ENCODE results near the gene NEDD8.

NEDD8 gene

DNA sequence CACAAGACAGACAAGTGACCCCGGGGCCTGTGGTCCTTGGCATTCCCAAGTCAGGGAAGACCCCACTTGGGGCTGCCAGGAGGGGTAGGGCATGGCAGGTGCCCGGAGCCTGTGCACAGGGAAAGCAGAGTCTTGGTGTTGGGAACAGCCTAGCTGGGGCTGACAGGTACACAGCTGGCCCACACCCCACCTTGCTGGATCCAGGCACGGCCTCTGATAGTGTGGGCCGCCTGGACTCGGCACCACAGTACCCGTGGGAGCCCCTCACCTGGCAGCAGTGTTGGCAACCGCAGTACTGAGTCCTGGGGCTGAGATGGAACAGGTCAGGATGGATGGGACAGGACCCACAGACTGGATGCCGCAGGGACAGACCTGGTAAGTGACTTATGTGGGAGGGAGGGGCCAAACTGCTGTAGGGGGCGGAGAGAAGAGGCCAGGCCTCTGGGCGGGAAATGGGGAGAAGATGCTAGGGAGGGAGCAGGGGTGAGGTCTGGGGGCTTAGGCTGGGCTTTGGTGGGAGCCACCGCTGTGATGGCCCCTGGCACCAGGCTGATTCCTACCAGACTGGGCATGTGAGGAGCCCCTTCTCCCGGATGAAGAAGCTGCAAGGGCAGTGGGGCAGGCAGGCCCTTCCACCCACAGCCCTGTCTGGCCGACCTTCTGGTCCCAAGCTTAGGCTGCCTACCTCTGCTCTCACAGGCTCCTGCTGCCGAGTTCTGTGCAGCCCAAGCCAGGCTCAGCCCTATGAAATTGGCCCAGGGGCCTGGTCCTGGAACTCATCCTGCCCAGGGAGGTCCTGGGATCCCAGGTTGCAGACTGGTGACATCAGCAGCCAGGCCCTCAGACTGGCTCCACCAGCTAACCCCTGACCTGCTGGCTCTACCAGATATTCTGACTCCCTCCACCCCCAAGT lies 30.9 kb upstream of the NEDD8 start, which contains the start of gene TGM1:
TSS of gene TGM1 (minus strand) at position 357 of the 913 bp plus-strand sequence. CDS start 825 bp downstream, outside the sequence.
- no peak for DNase-seq

DNA sequence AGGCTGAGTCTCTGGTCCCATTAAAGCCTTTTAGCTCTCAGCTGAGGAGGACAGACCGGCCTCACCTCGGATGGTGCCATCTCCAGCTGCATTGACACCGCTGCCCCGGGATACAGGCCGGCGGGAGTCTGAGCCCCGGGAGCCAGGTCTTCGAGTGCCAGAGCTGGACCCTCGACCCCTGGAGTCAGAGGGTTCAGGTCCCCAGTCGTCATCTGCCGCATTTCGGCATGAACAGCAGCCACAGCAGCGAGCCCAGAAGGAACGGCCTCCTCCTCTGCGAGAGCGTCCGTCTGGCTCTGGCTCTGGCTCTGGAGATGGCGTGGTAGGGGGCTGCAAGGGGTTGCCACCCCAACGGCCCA lies 29.8 kb upstream of the NEDD8 start:
- no peak for DNase-seq

DNA sequence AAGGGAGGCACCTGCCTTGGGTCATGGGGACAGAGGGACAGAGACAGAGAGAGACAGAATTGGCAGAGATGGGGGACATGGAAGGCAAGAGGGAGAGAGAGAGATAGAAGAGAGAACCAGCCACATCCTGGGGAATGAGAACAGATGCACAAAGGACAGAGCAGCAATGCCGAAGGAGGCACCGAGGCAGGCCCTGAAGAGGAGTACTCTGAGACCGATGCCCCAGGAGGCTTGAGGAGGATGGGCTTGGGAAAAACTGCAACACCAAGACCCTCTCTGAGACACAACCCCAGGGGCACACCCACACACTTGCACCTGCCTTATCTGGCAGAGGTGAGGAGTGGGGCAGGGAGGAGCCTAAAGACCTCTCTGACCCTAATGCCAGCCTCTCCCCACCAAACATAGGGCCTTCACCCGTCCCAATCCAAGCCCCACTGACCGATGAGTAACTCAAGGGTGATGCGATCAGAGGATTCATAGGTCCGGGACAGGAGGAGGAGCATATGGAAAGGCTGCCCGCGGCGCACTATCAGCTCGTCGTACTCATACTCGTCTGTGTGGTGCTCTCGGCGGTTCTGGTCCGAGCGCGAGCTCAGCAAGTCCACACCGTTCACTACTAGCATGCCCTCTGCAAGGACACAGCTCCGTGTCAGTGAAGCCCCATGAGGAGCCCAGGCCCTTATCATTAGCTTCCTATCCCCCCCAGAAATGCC lies 29.2 kb upstream of the NEDD8 start:
- no peak for DNase-seq

DNA sequence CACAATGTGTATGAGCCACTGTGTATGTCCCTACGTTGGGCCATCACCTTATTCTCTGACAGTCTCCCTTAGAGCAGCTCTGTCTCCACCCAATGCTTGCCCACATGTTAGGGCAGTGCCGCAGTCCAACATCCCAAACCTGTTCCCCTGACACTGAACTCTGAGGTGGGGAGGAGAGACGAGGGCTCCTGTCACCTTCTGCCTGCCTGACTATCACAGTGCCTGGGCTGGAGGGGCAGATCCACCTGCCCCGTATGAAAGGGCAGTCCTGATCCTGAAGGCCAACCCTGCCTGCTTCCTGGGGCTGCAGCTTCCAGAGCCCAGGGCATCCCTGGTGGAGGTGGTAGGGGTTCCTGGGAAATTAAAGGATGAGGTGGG lies 28.6 kb upstream of the NEDD8 start:
- DNase-seq: no peak

DNA sequence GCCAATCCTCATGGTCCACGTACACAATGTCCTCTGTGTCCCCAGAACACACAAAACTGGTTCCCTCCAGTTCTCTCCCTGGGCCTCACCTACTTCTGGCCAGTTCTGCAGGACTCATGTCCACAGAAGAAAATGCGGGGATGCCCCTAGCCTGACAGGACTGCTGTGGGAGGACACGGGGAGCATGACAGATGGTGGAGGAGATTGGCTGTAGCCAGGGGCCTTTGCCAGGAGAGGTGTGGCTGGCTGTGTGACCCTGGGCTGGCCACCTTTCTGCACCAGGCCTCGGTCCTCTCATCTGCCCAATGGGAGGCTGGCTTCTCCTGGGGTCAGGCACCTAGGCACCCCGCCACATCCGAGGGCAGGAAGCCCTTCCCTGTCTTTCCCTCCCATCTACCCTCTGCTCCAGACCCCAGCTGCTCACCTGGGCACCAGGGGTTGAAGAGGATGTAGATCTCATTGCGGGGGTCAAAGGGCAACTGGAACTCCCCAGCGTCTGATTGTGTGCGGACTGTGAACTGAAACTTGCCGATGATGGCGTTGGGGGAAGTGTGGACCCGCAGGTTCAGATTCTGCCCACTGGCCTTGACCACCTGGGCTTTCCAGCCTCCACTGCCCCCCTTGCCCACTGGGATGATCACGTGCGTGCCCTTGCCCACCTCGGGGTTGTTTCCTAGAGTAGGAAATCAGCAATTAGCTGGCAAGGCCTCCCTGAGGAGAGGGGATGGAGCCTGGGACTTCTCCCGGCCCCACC lies 28.0 kb upstream of the NEDD8 start:
- no peak for DNase-seq

DNA sequence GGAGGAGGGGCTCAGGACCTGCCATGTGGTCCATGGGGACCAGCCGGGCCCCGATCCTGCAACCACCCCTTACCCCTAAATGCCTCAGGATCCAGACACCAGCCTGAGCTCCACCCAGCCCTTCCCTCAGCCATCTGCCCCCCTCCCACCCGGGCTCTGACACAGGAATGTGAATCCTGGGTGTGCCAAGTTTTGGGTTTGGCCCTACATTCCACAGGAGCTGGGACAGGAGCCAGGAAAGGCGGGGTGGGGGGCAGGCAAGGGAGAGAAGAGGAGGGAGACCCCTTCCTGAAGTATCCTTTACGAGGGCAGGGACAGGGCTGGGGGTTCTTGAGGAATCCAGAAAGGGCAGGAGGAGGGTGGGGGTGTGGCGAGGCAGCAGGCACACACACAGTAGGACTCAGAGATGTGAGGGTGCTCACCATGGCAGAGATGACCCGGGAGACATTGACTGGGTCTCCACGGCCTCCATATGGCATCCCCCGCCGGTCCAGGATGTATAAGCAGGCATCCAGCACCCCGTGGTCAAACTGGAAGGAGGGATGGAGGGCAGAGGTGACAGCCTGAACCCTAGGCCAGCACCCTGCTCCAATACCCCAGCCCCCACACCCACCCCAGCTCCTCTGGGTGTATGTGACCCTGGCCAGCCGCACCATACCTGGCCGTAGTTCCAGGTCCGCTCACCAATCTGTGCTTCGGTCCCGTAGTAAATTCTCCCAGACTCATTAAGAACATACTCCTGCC lies 27.3 kb upstream of the NEDD8 start:
- no peak for DNase-seq

DNA sequence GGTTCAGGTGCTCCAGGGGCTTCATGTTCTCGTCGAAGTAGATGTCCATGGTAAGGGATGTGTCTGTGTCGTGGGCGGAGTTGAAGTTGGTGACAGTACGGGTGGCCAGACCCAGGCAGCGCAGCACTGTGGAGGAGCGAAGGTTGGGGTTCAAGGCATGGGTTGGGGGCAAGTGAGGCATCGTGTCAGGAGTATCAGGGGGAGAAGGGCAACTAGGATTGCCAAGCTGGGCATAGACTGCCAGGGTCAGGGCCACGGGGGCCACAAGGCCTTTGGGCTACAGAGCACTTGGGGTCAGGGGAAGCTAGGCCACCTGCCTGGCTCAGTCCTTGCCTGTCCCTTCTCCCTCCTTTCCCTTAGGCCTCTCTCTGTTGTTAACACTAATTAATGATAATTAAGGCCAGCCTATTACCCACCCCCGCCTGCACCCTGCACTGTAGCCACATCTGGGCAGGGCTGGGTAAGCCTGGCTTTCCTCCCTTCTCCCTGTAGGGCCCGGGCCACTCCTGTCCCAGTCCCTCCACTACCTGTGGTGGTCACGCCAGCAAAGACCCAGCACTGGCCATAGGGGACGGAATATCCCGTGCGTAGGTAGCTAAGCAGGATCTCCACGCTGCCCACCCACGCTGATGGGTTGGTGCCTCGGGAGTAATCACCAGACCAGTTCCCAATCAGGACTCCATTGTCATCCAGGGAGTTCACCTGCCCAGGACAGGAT lies 26.5 kb upstream of the NEDD8 start:
- no peak for DNase-seq

DNA sequence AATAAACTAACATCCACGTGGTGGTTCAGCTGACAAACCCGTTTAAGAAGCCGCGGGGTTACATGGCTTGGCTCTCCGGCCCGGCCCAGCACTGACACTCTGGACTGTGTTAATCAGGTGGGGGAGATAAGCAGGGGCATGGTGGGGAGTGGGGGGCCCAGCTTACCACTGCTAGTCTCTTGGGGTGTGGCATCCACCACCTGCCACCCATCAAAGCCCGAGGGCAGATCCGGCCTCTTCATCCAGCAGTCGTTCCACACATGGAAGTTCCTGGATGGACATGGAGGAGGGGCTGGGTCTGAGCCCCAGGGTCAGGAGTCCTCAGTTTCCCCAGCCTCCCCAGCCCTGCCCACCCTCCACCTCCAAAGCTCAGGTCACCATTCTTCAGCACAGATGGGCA lies 26.0 kb upstream of the NEDD8 start:
- DNase-seq: no peak

DNA sequence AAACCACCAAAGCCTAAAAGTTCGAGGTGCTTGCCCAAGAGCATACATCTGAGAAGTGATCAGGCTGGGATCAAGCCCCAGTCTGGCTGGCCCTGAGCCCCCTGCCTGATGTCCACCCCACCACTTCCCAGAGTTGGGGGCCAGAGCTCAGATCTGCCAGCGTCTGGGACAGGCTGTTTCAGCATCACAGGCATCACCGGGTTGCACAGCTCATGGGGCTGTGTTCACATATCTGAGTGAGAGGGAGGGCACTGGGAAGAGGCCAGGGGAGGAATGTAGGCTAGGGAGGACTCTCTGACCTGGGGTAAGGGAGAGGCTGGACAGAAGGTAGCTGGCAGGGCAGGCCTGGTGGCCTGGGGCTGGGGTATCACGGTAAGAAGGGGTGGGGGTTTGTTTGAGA lies 24.8 kb upstream of the NEDD8 start:
- DNase-seq: no peak

DNA sequence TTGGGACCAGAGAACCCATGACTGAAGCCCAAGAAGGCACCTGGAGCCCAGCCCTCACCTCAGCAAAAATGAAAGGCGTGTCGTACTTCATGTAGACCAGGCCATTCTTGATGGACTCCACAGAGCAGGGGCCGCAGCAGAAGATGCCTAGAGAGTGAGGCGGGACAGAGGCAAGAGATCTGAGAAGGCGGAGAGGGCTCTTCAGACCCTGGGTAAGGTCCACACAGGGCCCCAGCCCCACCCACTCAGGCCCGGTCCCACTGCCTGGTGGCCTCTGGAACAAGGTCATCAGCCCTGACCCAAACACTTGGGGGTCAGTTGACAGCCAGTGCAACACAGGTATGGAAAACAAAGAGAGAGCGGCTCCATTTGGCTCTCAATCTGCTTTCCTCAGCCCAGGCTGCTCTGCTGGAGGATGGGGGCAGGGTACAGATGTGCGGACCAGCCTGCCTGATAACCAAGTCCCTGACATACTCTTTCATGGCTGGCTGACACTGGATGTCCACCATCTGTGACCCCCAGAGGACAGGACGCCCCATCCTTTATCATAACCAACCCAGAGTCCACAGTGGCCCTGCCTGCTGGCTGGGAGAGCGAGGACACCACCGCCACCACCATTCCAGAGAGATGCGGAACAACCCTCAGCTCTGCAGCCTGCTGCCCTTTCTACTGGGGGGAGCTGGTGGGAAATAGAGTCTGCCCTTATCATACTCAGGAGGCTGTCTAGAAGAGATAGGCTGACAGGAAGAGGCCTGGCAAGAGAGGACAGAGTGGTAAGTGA lies 24.0 kb upstream of the NEDD8 start:
- DNase-seq: no peak

DNA sequence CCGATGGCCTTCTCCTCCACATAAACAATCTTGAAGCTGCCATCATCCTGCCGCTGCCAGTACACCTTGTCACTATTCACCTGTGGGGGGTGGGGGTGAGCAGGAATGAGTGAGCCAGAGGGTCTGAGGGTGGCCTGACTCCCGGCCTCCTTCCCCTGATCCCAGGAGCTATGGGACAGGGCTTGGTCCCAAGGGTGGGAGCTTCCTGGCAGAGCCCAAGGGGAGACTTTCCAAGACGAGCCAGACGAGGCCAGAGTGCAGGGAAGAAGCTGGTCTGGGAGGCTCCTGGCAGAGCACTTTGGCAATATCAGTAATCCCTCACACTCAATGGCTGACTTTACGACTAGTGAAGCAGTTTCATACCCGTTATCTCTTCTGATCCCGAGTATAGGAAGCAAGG lies 23.3 kb upstream of the NEDD8 start:
- DNase-seq: no peak

DNA sequence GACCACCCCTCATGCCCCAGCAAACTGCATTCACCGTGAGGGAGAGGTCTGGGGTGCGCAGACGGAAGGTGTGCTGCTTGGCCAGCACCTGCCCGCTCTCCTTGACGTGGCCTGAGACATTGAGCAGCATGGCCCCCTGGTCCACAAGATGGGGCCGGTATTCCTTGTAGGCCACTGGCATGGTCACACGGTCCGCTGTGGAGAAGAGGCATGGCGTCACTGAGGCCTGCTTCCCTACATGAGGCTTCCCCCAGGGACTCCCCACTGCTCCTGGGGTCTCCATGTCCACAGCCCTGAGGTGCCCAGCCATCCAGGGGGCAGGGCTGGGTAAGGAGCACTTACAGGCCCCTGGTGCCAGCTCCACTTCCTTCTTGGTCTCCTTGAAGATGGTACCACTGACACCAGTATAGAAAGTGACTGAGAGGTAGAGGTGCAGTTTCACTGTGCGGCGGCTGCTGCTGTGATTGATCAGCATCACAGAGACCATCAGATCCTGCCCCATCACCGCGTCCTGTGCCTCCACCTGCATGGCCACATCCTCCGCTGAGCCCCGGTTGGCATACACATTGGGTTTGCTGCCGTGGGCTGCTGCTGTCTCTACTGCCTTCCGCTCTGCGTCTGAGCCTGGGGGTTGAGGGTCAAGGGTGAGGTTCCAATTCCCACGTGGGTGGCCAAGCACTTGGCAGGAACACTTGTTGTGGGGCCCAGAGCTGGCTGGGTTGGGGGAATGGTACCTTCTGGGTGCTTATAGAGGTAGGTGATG lies 22.6 kb upstream of the NEDD8 start:
- DNase-seq: no peak

DNA sequence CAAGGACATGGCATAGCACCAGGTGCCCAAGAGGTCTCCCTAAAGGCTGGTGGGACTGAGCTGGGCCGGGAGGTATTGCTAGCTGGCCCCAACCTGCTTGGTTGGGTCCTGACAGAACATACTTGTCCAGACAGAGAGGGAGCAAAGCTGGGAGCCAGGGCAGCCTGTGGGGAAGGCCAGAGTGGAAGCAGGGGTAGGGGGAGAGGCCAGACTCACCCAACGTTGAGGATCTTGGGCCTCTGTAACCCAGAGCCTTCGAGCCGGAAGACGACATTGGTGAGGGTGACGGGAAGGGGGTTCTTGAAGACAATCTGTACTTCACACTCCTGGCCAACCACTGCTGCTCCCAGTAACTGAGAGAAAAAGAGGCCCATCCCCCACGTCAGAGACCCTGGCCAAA lies 21.8 kb upstream of the NEDD8 start:
- no peak for DNase-seq

DNA sequence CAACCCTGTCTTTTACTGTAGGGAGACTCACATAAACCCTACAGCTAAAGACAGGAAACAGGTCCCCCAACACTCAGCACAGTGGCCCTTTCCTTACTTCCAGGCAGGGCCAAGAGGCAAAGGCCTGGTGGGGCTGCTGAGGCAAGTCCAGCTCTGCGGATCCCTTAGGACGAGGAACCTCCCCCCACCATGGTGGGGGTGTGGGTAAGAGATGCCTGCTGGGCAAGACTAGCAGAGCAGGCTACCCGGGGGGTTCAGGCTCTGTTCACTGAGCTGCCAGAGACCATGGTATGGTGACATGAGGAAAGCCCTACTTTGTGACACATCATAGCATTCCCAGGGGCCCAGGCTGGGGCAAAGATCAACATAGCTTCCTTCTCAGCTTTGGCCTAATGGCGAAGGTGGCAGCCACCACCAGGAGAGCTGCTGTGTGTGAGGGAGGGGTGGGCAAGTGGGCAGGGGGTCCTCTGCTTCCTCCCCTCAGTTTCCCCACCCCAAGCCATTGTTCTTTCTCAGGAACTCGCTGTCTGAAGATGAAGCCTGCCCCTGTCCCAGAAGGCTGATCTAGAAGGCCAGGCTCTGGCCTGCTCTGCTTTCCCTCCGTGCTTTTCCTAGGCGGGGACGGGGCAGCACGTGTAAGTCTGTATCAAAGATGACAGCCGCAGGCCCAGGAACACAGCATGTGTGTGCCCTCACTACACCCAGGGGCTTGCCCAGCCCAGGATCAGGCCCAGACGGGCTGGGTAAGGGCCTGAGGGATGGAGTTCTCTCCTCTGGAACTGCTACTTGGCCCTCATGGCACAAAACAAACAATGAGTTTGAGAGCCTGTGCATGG lies 20.3 kb upstream of the NEDD8 start:
- no peak for DNase-seq

DNA sequence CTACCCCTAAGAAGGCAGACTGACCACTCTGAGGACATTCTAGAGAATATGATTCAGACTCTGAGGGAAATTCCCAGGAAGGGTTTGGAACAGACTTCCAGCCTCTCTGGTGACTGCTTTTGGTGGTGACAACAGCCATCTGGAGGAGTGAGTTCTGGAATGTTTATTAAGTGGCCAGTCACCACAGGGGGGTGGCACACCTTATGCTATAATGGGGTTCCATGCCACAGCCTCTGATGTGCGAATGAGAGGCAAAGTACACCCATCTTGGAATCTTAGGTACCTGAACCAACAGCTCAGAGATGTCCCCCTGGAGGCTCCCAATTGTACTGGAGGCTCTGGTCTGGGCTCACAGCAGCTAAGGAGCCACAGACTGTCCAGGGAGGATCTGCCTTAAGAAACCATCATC lies 19.7 kb upstream of the NEDD8 start:
- DNase-seq: no peak

DNA sequence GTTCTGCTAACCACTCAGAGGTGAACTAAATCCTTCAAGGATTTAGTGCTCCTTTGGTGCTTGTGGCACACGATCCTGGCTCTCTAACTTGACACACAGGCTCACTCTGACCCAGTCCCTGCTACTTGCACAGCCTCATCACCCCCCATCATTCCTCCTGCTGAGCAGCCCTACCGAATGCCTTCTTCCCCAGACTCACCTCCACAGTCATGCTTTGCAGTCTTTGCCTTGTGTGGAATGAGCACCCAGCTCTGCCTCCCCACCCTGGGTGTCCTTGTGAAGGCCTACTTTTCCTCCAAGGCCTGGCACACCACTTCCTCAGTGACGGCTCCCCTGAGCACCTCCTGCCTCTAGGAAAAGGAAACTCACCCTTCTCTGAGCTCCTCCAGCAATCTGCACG lies 18.2 kb upstream of the NEDD8 start:
- no peak for DNase-seq

DNA sequence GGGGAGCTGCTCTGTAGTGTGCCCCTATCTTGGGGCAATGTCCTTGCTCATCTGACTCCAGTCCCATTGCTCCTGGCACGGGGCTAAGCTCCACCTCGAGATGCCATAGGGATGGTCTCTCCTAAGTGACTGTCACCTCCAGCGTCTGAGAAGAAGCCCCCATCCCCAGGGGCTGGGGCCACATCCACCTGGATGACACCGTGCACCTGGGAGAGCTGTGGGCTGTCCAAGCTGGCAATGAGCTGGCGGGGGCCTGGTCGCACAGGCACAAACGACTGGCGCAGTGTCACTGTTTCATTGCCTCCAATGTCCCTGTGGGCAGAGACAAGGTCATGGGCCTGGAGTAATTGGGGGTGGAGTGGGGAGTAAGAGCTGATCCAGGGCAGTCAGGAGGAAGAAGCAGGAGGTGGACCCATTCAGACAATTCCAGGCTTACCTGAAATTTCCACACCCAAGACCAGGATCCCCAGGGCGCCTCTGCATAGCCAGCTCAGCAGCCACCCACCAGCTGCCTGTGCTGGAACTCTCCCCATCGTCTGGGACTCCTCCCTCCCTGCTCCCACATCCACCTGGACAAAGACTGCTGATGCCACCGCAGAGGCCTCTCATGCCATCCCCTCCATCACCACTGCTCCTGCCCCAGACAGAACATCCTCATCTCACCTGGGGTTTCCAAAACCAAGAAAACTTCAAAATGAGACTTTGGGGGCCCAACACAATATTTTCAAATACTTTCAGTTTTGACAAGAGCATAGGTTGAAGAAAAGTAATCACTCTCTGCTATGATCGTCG lies 17.3 kb upstream of the NEDD8 start:
- no peak for DNase-seq

DNA sequence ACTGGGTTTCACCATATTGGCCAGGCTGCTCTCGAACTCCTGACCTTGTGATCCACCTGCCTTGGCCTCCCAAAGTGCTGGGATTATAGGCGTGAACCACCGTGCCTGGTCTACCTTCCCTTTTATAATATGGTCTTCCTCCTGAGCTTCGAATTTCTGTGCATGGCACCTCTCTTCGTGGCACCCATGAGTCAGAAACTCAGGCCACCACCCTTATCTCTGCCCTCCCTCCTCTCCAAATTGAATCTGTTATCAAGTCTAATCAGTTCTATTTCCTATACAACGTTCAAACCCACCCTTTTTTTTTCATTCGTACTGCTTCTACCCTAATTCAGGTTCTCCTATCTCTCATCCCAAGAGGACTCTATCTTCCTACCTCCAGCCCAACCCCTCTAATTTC lies 15.3 kb upstream of the NEDD8 start:
- no peak for DNase-seq

DNA sequence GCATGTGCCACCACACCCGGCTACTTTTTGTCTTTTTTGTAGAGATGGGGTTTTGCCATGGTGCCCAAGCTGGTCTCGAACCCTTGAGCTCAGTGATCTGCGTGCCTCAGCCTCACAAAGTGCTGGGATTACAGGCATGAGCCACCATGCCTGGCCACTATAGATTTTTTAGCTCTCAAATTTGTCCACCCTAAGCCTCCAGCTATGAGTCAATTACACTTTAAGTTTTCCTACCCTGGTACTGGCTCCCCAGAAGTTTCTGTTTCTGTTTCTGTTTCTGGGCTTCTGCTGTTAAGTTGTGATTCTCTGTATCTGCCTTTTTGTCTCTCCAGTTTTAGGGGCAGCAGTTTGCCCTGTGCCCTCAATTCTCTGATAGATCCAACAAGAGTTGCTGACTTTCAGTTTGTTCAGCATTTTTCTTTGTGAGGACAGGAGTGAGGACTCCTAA lies 14.6 kb upstream of the NEDD8 start:
- no peak for DNase-seq
